GM13976 (cell line): ENCODE results near the gene AMOTL1.

ENCODE experiments used
- DNase-seq: peaks from one replicate; pipeline ENCODE4 v3.0.0; 2012; ENCODE audit warnings: low spot score
- CTCF ChIP-seq: IDR thresholded peaks from 2 replicates; pipeline ENCODE4 v1.5.1; 2012; ENCODE audit warnings: borderline replicate concordance, mild to moderate bottlenecking; ENCODE audit not compliant: insufficient read depth; ENCODE audit errors: extremely low read depth, missing control alignments, control extremely low read depth
- in situ Hi-C: fragments of 300-500 bp; cut with MboI; formaldehyde crosslinking; loops from one replicate; pipeline ENCODE4 v1.12.0; 2022; ENCODE audit warnings: low sequenced_read_pairs, mixed read lengths, inconsistent platforms; ENCODE audit not compliant: unreplicated experiment

Gene AMOTL1

GRCh38 chr11:94795476-94796189, 27.5 kb downstream of the AMOTL1 start:
- no peak for DNase-seq
- in situ Hi-C loops = no loop called here
- no peak for TF ChIP-seq CTCF

GRCh38 chr11:94796190-94796580, 28.0 kb downstream of the AMOTL1 start:
- no peak for DNase-seq
- in situ Hi-C loops = no loop called here

GRCh38 chr11:94796863-94797262, 28.7 kb downstream of the AMOTL1 start:
- in situ Hi-C loops = no loop called here
- no peak for TF ChIP-seq CTCF

More at GRCh38 chr11:94796190-94796580, 28.0 kb downstream of the AMOTL1 start:
- no peak for TF ChIP-seq CTCF

GRCh38 chr11:94799726-94800125, 31.6 kb downstream of the AMOTL1 start:
- in situ Hi-C loops = no loop called here
- TF ChIP-seq CTCF = no peak
- DNase-seq = no peak

More at GRCh38 chr11:94796863-94797262, 28.7 kb downstream of the AMOTL1 start:
- DNase-seq = no peak

GRCh38 chr11:94800414-94800813, 32.3 kb downstream of the AMOTL1 start:
- in situ Hi-C loops = no loop called here
- no peak for DNase-seq
- TF ChIP-seq CTCF = no peak

GRCh38 chr11:94801866-94802460, 33.8 kb downstream of the AMOTL1 start:
- TF ChIP-seq CTCF = no peak
- DNase-seq = no peak
- in situ Hi-C loops = no loop called here
